GM18505 (cell line): ENCODE data around the gene SNAI1.
A peak's percentile ranks its signal among the peaks of the same experiment; 100 is the strongest.
"Not testable (repeated sequence)": the region's sequence is repeated elsewhere in the genome, so short reads cannot be mapped to it uniquely, and the experiment has no call there.

Experiments
- ATAC-seq: cut with Tn5 transposase; IDR thresholded peaks from one replicate; pipeline ENCODE4 v1.9.1; 2021; ENCODE audit not compliant: unreplicated experiment
- POLR2A ChIP-seq: IDR thresholded peaks from 4 replicates; pipeline ENCODE4 v1.6.1; 2011; ENCODE audit warnings: borderline replicate concordance; ENCODE audit not compliant: insufficient read depth, insufficient read length; ENCODE audit errors: extremely low read depth

SNAI1 gene

GRCh38 chr20:49987015-49987867 lies 4.5 kb downstream of the SNAI1 start:
- ATAC-seq = no peak
- no peak for TF ChIP-seq POLR2A

- TF ChIP-seq POLR2A = no peak
- ATAC-seq = no peak
Observed at GRCh38 chr20:49987868-49988690, 5.3 kb downstream of the SNAI1 start.

- no peak for ATAC-seq
- no peak for TF ChIP-seq POLR2A
Observed at GRCh38 chr20:49989234-49990065, 6.7 kb downstream of the SNAI1 start.

GRCh38 chr20:49990271-49990720 lies 7.5 kb downstream of the SNAI1 start:
- ATAC-seq = no peak
- TF ChIP-seq POLR2A = no peak

- no peak for ATAC-seq
- TF ChIP-seq POLR2A = no peak
Observed at GRCh38 chr20:49993301-49993751, 10.5 kb downstream of the SNAI1 start.

- no peak for TF ChIP-seq POLR2A
- no peak for ATAC-seq
Observed at GRCh38 chr20:49995586-49995985, 12.8 kb downstream of the SNAI1 start.

- not testable (repeated sequence) for ATAC-seq
Observed at GRCh38 chr20:49998478-49999188, 15.9 kb downstream of the SNAI1 start.

GRCh38 chr20:49999329-49999728 lies 16.5 kb downstream of the SNAI1 start:
- no peak for TF ChIP-seq POLR2A
- ATAC-seq = peak; percentile 55

GRCh38 chr20:50000548-50001222 lies 17.9 kb downstream of the SNAI1 start:
- ATAC-seq = not testable (repeated sequence)

GRCh38 chr20:50001784-50002311 lies 19.1 kb downstream of the SNAI1 start:
- no peak for ATAC-seq
- no peak for TF ChIP-seq POLR2A

- TF ChIP-seq POLR2A = no peak
- no peak for ATAC-seq
Observed at GRCh38 chr20:50003253-50003656, 20.5 kb downstream of the SNAI1 start.

GRCh38 chr20:50004229-50004628 lies 21.4 kb downstream of the SNAI1 start:
- no peak for ATAC-seq
- TF ChIP-seq POLR2A = no peak

- ATAC-seq = no peak
- no peak for TF ChIP-seq POLR2A
Observed at GRCh38 chr20:50005471-50005981, 22.7 kb downstream of the SNAI1 start.
